ENCODE measurements around the gene CCNY.

DNA sequence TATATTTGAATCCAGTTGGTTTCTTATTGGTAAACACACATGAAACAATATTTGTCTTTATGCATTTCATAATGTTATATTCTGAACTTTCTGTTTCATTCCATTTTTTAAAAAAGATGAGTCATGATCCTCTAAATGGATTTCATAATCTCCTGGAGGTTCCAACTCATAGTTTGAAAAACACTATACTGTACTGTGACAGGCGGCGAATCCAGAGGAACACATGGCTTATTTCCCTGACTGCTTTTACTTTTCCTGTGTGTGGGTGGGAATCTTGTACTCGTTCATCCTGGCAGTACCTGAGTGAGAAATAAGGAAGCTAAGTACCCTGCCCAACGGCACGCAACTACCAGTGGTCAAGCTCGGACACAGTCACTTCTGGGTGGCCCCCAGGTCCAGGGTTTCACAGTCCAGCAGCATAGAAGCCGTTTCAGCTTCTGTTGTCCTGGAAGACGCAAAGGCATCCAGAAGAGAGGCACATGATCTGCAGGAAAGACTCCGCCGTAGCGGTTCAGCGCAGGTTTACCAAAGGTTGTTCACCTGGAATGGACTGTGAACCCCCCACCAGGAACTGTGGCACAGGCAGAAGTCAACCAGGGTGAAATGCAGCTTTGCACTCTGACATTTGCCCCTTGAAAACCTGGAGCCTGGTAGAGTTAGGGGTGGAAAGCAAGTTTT, 117.7 kb downstream of the CCNY start:
- TF ChIP-seq, protein P1, sequence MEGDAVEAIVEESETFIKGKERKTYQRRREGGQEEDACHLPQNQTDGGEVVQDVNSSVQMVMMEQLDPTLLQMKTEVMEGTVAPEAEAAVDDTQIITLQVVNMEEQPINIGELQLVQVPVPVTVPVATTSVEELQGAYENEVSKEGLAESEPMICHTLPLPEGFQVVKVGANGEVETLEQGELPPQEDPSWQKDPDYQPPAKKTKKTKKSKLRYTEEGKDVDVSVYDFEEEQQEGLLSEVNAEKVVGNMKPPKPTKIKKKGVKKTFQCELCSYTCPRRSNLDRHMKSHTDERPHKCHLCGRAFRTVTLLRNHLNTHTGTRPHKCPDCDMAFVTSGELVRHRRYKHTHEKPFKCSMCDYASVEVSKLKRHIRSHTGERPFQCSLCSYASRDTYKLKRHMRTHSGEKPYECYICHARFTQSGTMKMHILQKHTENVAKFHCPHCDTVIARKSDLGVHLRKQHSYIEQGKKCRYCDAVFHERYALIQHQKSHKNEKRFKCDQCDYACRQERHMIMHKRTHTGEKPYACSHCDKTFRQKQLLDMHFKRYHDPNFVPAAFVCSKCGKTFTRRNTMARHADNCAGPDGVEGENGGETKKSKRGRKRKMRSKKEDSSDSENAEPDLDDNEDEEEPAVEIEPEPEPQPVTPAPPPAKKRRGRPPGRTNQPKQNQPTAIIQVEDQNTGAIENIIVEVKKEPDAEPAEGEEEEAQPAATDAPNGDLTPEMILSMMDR (IDR thresholded peaks at IDR 0.05 in 4 of 5, conservative IDR thresholded peaks at IDR 0.05 in 1 of 5): no peak
- no peak for TF ChIP-seq POLR2A (IDR thresholded peaks at IDR 0.05)
